Skeletal muscle satellite cell (primary cell): ENCODE results near the gene TUSC7.

Source experiments
- H3K27me3 ChIP-seq: 2 replicates; pipeline ENCODE4 v1.7.0; 2013; ENCODE audit warnings: low read length; ENCODE audit not compliant: control insufficient read depth, insufficient read depth
- H3K36me3 ChIP-seq: 2 replicates; pipeline ENCODE4 v1.7.0; 2013; ENCODE audit warnings: mild to moderate bottlenecking, control low read depth, low read length; ENCODE audit not compliant: insufficient read depth
- H3K4me1 ChIP-seq: 2 replicates; pipeline ENCODE4 v1.7.0; 2013; ENCODE audit warnings: low read length; ENCODE audit not compliant: control insufficient read depth, insufficient read depth
- H3K4me2 ChIP-seq: 2 replicates; pipeline ENCODE4 v1.7.0; 2013; ENCODE audit warnings: mild to moderate bottlenecking, low read length
- H3K4me3 ChIP-seq: 2 replicates; pipeline ENCODE4 v1.7.0; 2013; ENCODE audit warnings: low read length
- H3K9ac ChIP-seq: 2 replicates; pipeline ENCODE4 v1.7.0; 2013; ENCODE audit warnings: mild to moderate bottlenecking, low read depth, low read length, moderate library complexity
- H3K9me3 ChIP-seq: replicated peaks from 2 replicates; pipeline ENCODE4 v1.7.0; 2013; ENCODE audit warnings: mild to moderate bottlenecking, control low read depth, low read length

Gene TUSC7

DNA sequence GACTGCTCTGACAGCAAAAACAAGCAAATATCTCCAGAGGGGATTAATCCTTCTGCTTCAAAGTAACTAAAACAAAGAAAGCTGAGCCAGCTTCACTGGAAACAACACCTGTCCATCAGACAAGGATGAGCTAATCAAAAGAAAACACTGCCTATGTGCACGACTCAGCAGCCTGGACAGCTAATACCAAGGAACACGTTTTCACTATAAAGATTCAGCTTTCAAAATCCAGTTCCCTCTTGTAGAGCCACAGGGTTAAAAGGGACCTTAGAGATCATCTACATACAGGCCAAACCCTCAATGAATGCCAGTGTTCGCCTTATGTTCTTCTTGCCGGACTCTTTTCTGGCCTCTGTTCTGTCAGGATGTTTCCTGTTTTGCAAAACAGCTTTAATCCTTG, 6.9 kb downstream of the TUSC7 start:
- no peak overlapping the region for H3K4me3 ChIP-seq
- no peak overlapping the region for H3K4me2 ChIP-seq
- no peak overlapping the region for H3K9ac ChIP-seq
- H3K9me3 ChIP-seq = no peaks in the 10 kb centered on the region
- H3K27me3 ChIP-seq = no peaks in the 10 kb centered on the region
- H3K4me1 ChIP-seq = no peaks in the 10 kb centered on the region
- H3K36me3 ChIP-seq = no peaks in the 10 kb centered on the region

DNA sequence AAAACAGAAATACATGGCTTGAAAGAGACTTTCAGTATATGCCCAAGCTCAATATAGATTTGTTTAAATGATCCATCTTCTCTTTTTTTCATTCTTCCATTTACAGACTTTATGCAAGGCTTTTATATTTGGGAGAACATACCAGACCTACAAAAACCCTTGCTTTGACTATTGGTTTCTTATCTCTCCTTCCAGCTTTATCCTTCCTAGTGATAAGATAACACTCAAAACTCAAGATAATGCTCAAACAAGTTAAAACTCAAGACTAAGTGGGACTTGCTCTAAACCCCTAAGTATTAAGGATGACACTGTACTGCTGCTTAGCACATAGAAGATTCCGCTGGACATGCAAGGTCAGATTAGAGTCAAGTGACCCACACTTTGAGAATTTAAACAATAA, 8.0 kb downstream of the TUSC7 start:
- H3K9me3 ChIP-seq = no peaks in the 10 kb centered on the region

DNA sequence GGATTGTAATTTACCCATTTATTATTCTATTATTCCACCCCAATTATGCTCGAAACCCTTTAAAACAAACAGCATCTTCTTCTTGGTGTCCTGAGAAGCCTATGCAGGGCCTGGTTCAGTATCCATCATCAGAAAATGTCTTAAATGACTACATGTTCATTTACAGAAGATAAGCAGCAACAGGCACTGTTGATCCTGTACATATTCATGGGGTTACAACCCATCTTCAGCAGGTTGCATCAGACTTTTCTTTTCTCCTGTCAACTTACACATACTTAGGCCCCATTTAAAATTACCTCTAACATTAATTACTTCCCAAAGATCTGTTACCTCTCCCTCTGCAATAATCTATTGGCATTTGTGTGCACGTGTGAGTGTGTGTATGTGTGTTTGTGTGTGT, 18.9 kb downstream of the TUSC7 start:
- no peaks in the 10 kb centered on the region for H3K27me3 ChIP-seq
- no peak overlapping the region for H3K4me3 ChIP-seq
- H3K4me2 ChIP-seq = no peak overlapping the region
- H3K9ac ChIP-seq = no peak overlapping the region
- no peaks in the 10 kb centered on the region for H3K4me1 ChIP-seq
- no peaks in the 10 kb centered on the region for H3K36me3 ChIP-seq
- no peaks in the 10 kb centered on the region for H3K9me3 ChIP-seq

More for the DNA sequence above, 8.0 kb downstream of the TUSC7 start:
- Histone ChIP-seq H3K27me3 (no peaks in the 10 kb centered on the region), H3K9ac (no peak overlapping the region), H3K4me3 (no peak overlapping the region), H3K4me2 (no peak overlapping the region), H3K36me3 (no peaks in the 10 kb centered on the region), H3K4me1 (no peaks in the 10 kb centered on the region)

DNA sequence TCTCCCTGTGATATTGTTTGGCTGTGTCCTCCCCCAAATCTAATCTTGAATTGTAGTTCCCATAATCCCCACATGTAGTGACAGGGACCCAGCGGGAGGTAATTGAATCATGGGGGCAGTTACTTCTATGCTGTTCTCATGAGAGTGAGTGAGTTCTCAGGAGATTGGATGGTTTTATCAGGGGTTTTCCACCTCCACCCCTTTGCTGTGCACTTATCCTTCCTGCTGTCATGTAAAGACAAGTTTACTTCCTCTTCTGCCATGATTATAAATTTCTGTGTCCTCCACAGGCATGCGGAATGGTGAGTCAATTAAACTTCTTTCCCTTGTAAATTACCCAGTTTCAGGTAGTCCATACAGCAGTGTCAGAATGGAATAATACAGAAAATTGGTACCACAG, 24.7 kb downstream of the TUSC7 start:
- H3K4me3 ChIP-seq = no peak overlapping the region
- no peaks in the 10 kb centered on the region for H3K9me3 ChIP-seq
- no peak overlapping the region for H3K4me2 ChIP-seq
- H3K27me3 ChIP-seq = no peaks in the 10 kb centered on the region
- H3K9ac ChIP-seq = no peak overlapping the region
- H3K4me1 ChIP-seq = no peaks in the 10 kb centered on the region
- H3K36me3 ChIP-seq = no peaks in the 10 kb centered on the region

DNA sequence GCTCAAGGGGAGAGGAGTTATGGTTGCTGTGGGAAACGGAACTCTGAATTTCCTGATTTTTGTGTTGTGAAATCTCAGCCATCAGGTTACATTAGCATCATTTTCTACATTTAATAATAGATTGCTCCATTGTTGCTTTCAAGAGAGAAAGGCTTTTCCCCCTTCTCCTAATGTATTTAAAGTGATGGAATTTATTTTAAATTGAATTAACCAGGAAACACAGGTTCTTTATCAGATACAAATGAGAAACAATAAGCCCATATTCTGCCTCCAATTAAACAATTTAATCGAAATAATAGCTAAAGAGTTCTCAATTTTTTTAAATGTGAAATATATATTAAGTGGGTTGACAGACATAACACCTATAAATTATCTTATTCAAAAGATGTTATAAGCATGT, 30.1 kb downstream of the TUSC7 start:
- H3K4me1 ChIP-seq = no peaks in the 10 kb centered on the region
- no peak overlapping the region for H3K9ac ChIP-seq
- no peaks in the 10 kb centered on the region for H3K9me3 ChIP-seq
- H3K27me3 ChIP-seq = no peaks in the 10 kb centered on the region
- H3K4me2 ChIP-seq = no peak overlapping the region
- no peak overlapping the region for H3K4me3 ChIP-seq
- no peaks in the 10 kb centered on the region for H3K36me3 ChIP-seq

DNA sequence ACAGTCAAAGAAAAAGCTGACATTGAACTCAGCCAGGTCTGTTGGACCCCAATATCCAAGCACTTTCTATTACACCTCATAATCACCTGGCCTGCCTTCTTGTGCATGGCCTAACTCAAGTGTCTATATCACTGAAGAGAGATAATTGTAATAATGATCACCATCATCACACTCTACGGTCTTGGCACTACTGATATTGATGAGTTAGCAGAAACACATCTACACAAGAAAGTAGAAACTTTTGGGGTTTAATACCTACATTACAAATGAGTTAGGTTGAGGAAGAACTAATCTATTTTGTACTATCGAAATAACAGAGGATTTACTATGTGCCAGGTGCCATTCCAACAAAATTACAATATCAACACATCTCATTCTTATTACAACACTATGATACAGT, 30.7 kb downstream of the TUSC7 start:
- Histone ChIP-seq H3K9ac (no peak overlapping the region), H3K4me2 (no peak overlapping the region), H3K27me3 (no peaks in the 10 kb centered on the region), H3K4me1 (no peaks in the 10 kb centered on the region), H3K36me3 (no peaks in the 10 kb centered on the region), H3K9me3 (no peaks in the 10 kb centered on the region), H3K4me3 (no peak overlapping the region)

DNA sequence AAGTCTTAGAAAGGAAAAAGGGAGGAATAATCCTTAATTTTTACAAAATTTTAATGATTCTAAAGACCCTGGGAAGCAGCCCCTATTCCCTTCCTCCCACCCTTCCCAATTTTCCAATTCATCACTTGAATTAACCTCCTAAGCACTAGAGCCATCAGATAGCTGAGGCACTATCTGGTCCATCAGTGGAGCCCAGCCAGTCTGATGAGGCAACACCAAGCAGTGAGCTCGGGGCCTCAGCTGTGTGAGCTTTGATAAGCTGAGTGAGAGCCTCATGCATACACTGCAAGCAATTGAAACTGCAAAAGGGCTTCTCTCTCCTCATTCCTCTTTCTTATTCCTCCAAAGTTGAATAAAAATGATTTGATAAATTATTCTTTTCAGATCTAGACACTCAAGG, 31.9 kb downstream of the TUSC7 start:
- Histone ChIP-seq H3K36me3 (no peaks in the 10 kb centered on the region), H3K9me3 (no peaks in the 10 kb centered on the region), H3K27me3 (no peaks in the 10 kb centered on the region), H3K4me2 (no peak overlapping the region), H3K4me1 (no peaks in the 10 kb centered on the region), H3K4me3 (no peak overlapping the region), H3K9ac (no peak overlapping the region)

DNA sequence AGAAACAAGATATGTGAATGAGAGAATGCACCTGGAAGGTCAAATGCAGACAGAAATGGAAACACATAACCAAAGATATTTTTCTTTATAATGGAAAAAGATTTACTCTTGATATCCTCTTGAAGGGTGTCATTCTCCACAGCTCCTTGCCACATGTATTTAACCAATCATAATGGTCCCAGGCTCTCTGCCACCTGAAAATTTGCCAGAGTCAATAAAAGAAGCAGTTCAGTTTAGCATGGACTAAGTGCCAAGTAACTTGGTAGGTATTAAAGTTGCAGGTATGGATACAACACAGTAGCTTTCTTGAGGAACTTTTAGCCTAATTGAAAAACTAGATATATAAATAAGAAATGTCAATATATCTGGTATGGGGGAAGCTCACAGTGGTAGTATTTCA, 33.5 kb downstream of the TUSC7 start:
- H3K9me3 ChIP-seq = no peaks in the 10 kb centered on the region

DNA sequence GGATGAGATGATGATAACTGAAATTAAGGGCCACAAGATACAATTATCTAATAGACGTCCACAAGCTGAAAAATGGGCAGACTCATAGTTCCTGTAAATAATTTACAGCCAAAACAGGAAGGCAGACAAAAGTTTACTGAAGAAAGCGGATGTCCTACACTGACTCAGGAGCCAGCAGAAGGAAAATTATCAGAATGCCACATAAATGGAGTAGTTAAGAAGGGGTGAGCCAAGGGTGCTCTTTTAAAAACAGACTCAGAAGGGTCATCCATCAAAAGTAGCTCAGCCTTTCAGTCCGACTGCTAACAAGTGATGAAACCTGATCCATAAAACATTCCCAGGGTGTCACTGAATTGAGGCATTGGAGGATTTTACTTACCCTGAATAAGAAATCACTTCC, 39.8 kb downstream of the TUSC7 start:
- Histone ChIP-seq H3K4me3 (no peak overlapping the region), H3K36me3 (no peaks in the 10 kb centered on the region), H3K9me3 (no peaks in the 10 kb centered on the region), H3K9ac (no peak overlapping the region), H3K27me3 (no peaks in the 10 kb centered on the region), H3K4me2 (no peak overlapping the region), H3K4me1 (no peaks in the 10 kb centered on the region)

More for the DNA sequence above, 33.5 kb downstream of the TUSC7 start:
- no peak overlapping the region for H3K9ac ChIP-seq
- H3K27me3 ChIP-seq = no peaks in the 10 kb centered on the region
- no peak overlapping the region for H3K4me3 ChIP-seq
- no peaks in the 10 kb centered on the region for H3K4me1 ChIP-seq
- H3K36me3 ChIP-seq = no peaks in the 10 kb centered on the region
- no peak overlapping the region for H3K4me2 ChIP-seq

DNA sequence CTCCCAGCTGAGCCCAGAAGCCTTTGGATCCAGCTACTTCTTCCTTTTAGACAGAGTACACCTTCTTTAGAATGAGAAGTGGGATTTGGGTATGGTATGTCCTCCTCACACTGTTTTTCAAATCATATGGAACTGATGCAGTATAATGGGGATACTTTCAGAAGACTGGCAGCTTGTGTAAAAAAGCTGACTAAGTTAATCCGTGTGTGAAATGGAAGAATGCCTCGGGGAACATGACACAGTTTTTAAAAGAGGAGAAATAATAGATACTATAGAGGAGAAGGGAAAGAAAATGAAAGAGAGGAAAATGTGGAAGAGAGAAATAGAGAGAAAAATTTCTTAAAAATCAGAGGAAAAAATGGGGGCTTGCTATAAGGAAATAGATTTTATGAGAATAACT, 47.7 kb downstream of the TUSC7 start:
- H3K36me3 ChIP-seq = no peaks in the 10 kb centered on the region
- H3K9me3 ChIP-seq = no peaks in the 10 kb centered on the region
- H3K27me3 ChIP-seq = peaks cover 18% of the 10 kb centered on the region
- no peak overlapping the region for H3K9ac ChIP-seq
- H3K4me1 ChIP-seq = no peaks in the 10 kb centered on the region
- H3K4me3 ChIP-seq = no peak overlapping the region
- no peak overlapping the region for H3K4me2 ChIP-seq

DNA sequence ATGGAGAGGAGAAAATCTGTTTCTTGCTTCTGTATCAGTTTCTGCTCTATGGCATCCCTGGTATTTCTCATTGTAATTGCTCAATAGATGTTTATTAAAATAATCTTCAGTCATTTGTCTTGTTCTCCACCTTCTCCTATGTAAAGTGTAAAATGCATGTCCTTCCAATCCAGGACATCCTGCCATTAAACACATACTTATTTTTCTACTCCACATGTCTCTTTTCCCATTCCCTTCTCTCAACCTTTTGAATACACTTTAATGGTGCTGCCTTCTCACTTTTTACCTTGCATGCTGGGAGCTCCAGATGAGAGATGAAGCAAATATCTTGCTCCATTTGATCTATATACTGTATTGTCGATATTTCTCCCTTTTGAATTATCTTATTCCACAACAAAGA, 49.7 kb downstream of the TUSC7 start:
- H3K4me3 ChIP-seq = no peak overlapping the region

More for the DNA sequence above, 49.7 kb downstream of the TUSC7 start:
- Histone ChIP-seq H3K4me2 (no peak overlapping the region), H3K27me3 (peaks cover 20% of the 10 kb centered on the region), H3K9me3 (no peaks in the 10 kb centered on the region), H3K4me1 (no peaks in the 10 kb centered on the region), H3K36me3 (no peaks in the 10 kb centered on the region), H3K9ac (no peak overlapping the region)
